Right lobe of liver (tissue), 4 donors: ENCODE data around the gene ABCC3.

Experiments used
- POLR2A ChIP-seq: fragments of 450-650 bp; IDR thresholded peaks from one replicate; pipeline ENCODE4 v1.6.1; 2017; ENCODE audit warnings: antibody characterized with exemption, mild to moderate bottlenecking
- TF ChIP-seq, protein P1 (sequence below), 4 donors: fragments of 200-600 bp in 3 of 4; fragments of 450-650 bp in 1 of 4; IDR thresholded peaks; one replicate each; pipeline versions ENCODE4 v1.5.1 to v1.8.0; 2016 to 2022; ENCODE audit warnings: antibody characterized with exemption in 4 of 4, mild to moderate bottlenecking in 2 of 4
- donor health status: DM: no; HTN: no; CAD: no.
- donor health status: DM: no; HTN: no; CAD: no.
- donor health status: DM: no; HTN: yes; CAD: no.

DNA sequence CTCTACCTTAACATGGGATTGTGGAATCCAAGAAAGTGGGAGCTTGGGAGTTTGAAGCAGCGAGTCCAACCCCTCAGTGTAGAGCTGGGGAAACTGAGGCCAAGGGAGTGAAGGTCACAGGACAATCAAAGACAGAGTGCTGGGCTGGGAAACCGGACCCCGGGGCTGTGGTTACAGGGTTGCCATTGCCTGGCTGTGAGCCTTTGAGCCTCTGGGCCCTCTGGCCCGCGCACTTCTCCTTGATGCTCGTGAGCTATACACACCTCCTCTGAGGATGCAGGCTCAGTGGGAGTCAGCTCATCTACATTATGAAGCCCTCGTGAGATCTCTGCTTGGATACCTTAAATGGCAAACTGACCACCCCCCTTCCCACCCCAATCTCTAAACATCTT lies 2.1 kb downstream of the ABCC3 start:
- TF ChIP-seq, protein P1, sequence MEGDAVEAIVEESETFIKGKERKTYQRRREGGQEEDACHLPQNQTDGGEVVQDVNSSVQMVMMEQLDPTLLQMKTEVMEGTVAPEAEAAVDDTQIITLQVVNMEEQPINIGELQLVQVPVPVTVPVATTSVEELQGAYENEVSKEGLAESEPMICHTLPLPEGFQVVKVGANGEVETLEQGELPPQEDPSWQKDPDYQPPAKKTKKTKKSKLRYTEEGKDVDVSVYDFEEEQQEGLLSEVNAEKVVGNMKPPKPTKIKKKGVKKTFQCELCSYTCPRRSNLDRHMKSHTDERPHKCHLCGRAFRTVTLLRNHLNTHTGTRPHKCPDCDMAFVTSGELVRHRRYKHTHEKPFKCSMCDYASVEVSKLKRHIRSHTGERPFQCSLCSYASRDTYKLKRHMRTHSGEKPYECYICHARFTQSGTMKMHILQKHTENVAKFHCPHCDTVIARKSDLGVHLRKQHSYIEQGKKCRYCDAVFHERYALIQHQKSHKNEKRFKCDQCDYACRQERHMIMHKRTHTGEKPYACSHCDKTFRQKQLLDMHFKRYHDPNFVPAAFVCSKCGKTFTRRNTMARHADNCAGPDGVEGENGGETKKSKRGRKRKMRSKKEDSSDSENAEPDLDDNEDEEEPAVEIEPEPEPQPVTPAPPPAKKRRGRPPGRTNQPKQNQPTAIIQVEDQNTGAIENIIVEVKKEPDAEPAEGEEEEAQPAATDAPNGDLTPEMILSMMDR (IDR thresholded peaks at IDR 0.05): no peak
- no peak for TF ChIP-seq POLR2A
